ENCODE data around the gene DGKQ. TPM values are rescaled to one million over a fixed set of nuclear protein-coding genes. Genes with fewer than 3 reads are reported as not detected.

The DGKQ gene
- total and polyA plus RNA-seq, 9 of the 15 experiments (the other 6 are each of a cell fraction or from before 2014, with no cell fraction given) = 0.17 to 22.0 (median 5.6) TPM

DNA sequence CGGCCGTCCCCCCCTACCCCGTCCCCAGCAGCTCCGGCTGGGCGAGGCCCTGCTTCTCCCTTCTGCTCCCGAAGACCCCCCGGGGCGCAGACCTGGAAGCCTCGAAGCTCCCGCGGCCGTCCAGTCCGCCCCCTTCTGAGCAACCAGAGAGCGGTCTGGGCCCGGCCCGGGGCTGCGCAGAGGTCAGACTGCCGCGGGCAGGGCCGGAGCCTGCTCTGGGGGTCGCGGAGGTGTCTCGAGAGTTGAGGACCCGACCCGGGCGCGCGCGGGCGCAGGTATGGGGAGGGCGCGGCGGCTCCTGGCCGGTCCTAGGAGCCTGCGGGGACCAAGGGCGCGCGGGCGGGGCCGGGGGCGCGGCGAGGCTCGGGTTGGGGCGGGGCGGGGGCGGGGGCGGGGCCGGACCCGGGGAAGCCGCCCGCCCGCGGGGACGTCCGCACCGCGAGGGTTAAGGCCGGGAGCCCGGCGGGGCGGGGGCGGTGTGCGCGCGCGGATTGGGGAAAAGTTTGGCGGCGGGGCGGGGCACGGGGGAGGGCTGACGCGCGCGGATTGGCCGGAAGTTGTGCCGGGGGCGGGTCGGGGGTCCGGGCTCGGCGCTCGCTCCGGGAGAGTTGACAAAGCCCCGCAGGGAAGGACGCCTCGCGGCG, 37.8 kb upstream of the DGKQ start, which contains the start of gene FGFRL1 (continued):
- TF ChIP-seq ZBTB40 (IDR thresholded peaks at IDR 0.05) (no peak), ZBTB40 (CRISPR knock-in tag; IDR thresholded peaks at IDR 0.05) (no peak), HIVEP1 (CRISPR knock-in tag; IDR thresholded peaks at IDR 0.05) (no peak), ZNF407 (IDR thresholded peaks at IDR 0.05; ENCODE audit: low read depth) (no peak), NBN (IDR thresholded peaks at IDR 0.05; ENCODE audit: low read depth) (no peak), SMARCE1 (IDR thresholded peaks at IDR 0.05) (no peak), EGR1 (conservative IDR thresholded peaks at IDR 0.05) (0 out of 2 replicates have a peak, but pooled peaks have one; percentile 14), KLF10 (CRISPR knock-in tag; IDR thresholded peaks at IDR 0.05) (no peak)
- TF ChIP-seq, protein P1, sequence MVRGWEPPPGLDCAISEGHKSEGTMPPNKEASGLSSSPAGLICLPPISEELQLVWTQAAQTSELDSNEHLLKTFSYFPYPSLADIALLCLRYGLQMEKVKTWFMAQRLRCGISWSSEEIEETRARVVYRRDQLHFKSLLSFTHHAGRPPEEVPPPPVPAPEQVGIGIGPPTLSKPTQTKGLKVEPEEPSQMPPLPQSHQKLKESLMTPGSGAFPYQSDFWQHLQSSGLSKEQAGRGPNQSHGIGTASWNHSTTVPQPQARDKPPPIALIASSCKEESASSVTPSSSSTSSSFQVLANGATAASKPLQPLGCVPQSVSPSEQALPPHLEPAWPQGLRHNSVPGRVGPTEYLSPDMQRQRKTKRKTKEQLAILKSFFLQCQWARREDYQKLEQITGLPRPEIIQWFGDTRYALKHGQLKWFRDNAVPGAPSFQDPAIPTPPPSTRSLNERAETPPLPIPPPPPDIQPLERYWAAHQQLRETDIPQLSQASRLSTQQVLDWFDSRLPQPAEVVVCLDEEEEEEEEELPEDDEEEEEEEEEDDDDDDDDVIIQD (CRISPR knock-in tag; IDR thresholded peaks at IDR 0.05) = no peak
